ENCODE measurements around the gene FURIN. TPM values are rescaled to one million over a fixed set of nuclear protein-coding genes. Genes with fewer than 3 reads are reported as not detected.
A peak's percentile ranks its signal among the peaks of the same experiment; 100 is the strongest.

Gene FURIN
- polyA plus RNA-seq, 2 of the 4 experiments (the other 2 are of a cell fraction), result 16.8 to 33.3 TPM

- 49% methylated on average over 7 of the region's 7 CpGs for WGBS (ENCODE audit: missing lambda C conversion rate)
- peak; percentile 64 to 74 for ATAC-seq
- no peaks in the 10 kb centered on the region for H3K9me3 ChIP-seq
- FAIRE-seq, result no peak
- ChIA-PET POLR2A (no interaction called here), CTCF (interaction anchor here (0.6 kb wide), 1 partner anchor 188 kb away, joined by 4 read pairs; no protein-coding TSS in a partner anchor)
- no peak overlapping the region for H3K4me3 ChIP-seq
- TF ChIP-seq HOXB5 (CRISPR knock-in tag; IDR thresholded peaks at IDR 0.05) (no peak), RNF2 (IDR thresholded peaks at IDR 0.05; ENCODE audit: borderline replicate concordance, low read depth) (no peak), SMC3 (IDR thresholded peaks at IDR 0.05) (no peak), HOXA7 (CRISPR knock-in tag; IDR thresholded peaks at IDR 0.05) (no peak), KDM1A (IDR thresholded peaks at IDR 0.05; ENCODE audit: low read depth) (no peak), FOSL2 (IDR thresholded peaks at IDR 0.05) (peak; percentile 55; the same call in 1 of the 2 replicates), FOSL2 (CRISPR knock-in tag; IDR thresholded peaks at IDR 0.05) (peak; percentile 83), FOXS1 (CRISPR knock-in tag; IDR thresholded peaks at IDR 0.05) (peak; percentile 73; the same call in 1 of the 2 replicates), MAFK (IDR thresholded peaks at IDR 0.05; ENCODE audit: partially characterized antibody) (no peak), HES2 (IDR thresholded peaks at IDR 0.05) (no peak)
- TF ChIP-seq, protein P1, sequence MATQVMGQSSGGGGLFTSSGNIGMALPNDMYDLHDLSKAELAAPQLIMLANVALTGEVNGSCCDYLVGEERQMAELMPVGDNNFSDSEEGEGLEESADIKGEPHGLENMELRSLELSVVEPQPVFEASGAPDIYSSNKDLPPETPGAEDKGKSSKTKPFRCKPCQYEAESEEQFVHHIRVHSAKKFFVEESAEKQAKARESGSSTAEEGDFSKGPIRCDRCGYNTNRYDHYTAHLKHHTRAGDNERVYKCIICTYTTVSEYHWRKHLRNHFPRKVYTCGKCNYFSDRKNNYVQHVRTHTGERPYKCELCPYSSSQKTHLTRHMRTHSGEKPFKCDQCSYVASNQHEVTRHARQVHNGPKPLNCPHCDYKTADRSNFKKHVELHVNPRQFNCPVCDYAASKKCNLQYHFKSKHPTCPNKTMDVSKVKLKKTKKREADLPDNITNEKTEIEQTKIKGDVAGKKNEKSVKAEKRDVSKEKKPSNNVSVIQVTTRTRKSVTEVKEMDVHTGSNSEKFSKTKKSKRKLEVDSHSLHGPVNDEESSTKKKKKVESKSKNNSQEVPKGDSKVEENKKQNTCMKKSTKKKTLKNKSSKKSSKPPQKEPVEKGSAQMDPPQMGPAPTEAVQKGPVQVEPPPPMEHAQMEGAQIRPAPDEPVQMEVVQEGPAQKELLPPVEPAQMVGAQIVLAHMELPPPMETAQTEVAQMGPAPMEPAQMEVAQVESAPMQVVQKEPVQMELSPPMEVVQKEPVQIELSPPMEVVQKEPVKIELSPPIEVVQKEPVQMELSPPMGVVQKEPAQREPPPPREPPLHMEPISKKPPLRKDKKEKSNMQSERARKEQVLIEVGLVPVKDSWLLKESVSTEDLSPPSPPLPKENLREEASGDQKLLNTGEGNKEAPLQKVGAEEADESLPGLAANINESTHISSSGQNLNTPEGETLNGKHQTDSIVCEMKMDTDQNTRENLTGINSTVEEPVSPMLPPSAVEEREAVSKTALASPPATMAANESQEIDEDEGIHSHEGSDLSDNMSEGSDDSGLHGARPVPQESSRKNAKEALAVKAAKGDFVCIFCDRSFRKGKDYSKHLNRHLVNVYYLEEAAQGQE (IDR thresholded peaks at IDR 0.05), result no peak
- TF ChIP-seq, protein P2, sequence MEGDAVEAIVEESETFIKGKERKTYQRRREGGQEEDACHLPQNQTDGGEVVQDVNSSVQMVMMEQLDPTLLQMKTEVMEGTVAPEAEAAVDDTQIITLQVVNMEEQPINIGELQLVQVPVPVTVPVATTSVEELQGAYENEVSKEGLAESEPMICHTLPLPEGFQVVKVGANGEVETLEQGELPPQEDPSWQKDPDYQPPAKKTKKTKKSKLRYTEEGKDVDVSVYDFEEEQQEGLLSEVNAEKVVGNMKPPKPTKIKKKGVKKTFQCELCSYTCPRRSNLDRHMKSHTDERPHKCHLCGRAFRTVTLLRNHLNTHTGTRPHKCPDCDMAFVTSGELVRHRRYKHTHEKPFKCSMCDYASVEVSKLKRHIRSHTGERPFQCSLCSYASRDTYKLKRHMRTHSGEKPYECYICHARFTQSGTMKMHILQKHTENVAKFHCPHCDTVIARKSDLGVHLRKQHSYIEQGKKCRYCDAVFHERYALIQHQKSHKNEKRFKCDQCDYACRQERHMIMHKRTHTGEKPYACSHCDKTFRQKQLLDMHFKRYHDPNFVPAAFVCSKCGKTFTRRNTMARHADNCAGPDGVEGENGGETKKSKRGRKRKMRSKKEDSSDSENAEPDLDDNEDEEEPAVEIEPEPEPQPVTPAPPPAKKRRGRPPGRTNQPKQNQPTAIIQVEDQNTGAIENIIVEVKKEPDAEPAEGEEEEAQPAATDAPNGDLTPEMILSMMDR (IDR thresholded peaks at IDR 0.05), result no peak
- DNase-seq (ENCODE audit: low read depth in 1 of 2, low spot score in 1 of 2), result peak; percentile 53 to 72
- peak overlapping the region; percentile 22; the same call in 2 of the 3 replicates for H3K4me2 ChIP-seq
- H3K27ac ChIP-seq, result 0 out of 6 replicates have a peak overlapping the region, but pooled peaks of 1 of the 2 experiments have one; percentile 5
- H3K4me1 ChIP-seq, result peaks cover 10% of the 10 kb centered on the region
Observed at GRCh38 chr15:90836296-90836871, 32.0 kb upstream of the FURIN start.

- Histone ChIP-seq H3K4me2 (no peak overlapping the region; the same call in 2 of the 3 replicates), H3K27ac (no peak overlapping the region), H3K4me3 (no peak overlapping the region), H3K9me3 (no peaks in the 10 kb centered on the region), H3K4me1 (peaks cover 10% of the 10 kb centered on the region)
- TF ChIP-seq, protein P3, sequence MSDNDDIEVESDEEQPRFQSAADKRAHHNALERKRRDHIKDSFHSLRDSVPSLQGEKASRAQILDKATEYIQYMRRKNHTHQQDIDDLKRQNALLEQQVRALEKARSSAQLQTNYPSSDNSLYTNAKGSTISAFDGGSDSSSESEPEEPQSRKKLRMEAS (IDR thresholded peaks at IDR 0.05), result no peak
- TF ChIP-seq POLR2A (IDR thresholded peaks at IDR 0.05; ENCODE audit: low read length) (no peak), HMGXB4 (CRISPR knock-in tag; IDR thresholded peaks at IDR 0.05; ENCODE audit: borderline replicate concordance) (no peak), HOXB5 (CRISPR knock-in tag; IDR thresholded peaks at IDR 0.05) (no peak), NPAS2 (CRISPR knock-in tag; IDR thresholded peaks at IDR 0.05; ENCODE audit: borderline replicate concordance) (no peak), PHF8 (IDR thresholded peaks at IDR 0.05; ENCODE audit: borderline replicate concordance, low read depth) (no peak), HDAC2 (IDR thresholded peaks at IDR 0.05) (no peak), TP53 (CRISPR knock-in tag; IDR thresholded peaks at IDR 0.05) (no peak), CEBPB (IDR thresholded peaks at IDR 0.05) (no peak), EHMT2 (IDR thresholded peaks at IDR 0.05; ENCODE audit: low read depth) (no peak), HOXA7 (CRISPR knock-in tag; IDR thresholded peaks at IDR 0.05) (no peak), RAD21 (conservative IDR thresholded peaks at IDR 0.05 in 1 of 2, IDR thresholded peaks at IDR 0.05 in 1 of 2) (no peak), JUN (IDR thresholded peaks at IDR 0.05) (no peak), ZSCAN20 (CRISPR knock-in tag; IDR thresholded peaks at IDR 0.05) (no peak), ZFP36 (IDR thresholded peaks at IDR 0.05; ENCODE audit: borderline replicate concordance, partially characterized antibody) (no peak), HES2 (IDR thresholded peaks at IDR 0.05) (no peak)
- 60% methylated on average over 11 of the region's 11 CpGs for WGBS (ENCODE audit: missing lambda C conversion rate)
- FAIRE-seq, result no peak
- ChIA-PET CTCF (interaction anchor here (0.6 to 1.6 kb wide), 3 partner anchors 49 to 477 kb away, joined by 3 to 8 read pairs (median 4); partner anchors contain the start of gene BLM), POLR2A (interaction anchor here (0.7 kb wide), 1 partner anchor 263 kb away, joined by 3 read pairs; no protein-coding TSS in a partner anchor)
- DNase-seq (ENCODE audit: low read depth in 1 of 2, low spot score in 1 of 2), result no peak
- ATAC-seq, result peak in 1 of 2 experiments; percentile 28; a peak in 1 of 6 replicates
Observed at GRCh38 chr15:90837094-90837493, 31.3 kb upstream of the FURIN start.
